Activated T-helper 9 cell treated with anti-CD3 and anti-CD28 coated beads, Interleukin-2, amount 50 U/mL, for 16 hours (primary cell): Measurements from ENCODE around the gene LAT.
A peak's percentile ranks its signal among the peaks of the same experiment; 100 is the strongest.
"Not testable (repeated sequence)": the region's sequence is repeated elsewhere in the genome, so short reads cannot be mapped to it uniquely, and the experiment has no call there.

Experiments used
- DNase-seq: peaks from one replicate; pipeline ENCODE4 v3.0.0-alpha.2; 2020; ENCODE audit warnings: low read depth

Gene LAT, protein sequence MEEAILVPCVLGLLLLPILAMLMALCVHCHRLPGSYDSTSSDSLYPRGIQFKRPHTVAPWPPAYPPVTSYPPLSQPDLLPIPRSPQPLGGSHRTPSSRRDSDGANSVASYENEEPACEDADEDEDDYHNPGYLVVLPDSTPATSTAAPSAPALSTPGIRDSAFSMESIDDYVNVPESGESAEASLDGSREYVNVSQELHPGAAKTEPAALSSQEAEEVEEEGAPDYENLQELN

DNA sequence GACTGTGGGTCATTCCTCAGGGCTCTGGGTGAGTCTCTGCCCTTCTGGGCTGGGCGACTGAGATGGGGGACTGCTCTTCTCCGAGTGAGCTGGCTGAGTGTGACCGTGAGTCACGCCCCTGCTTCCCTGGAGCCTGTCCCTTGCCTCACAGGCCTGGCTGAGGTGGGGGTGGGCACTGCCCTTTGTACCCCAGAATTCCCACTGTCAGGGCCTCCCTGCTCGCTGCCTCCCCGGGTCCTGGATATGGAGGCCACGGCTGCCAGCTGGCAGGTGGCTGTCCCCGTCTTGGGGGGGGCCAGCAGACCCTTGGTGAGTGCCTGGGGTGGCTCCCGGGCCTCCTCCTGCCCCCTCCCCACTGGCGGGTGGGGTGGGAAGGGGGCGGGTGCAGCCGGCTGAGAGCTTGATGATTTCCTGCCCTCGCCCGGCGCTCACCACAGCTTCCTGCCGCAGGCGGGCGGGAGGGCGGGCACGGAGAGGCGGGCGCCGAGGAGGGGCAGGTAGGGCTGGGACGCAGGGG lies at the start of gene LAT:
Gene LAT (plus strand): TSS at position 434 of the 517 bp plus-strand sequence. CDS start 366 bp downstream, outside the sequence.
- DNase-seq = peak; percentile 74

DNA sequence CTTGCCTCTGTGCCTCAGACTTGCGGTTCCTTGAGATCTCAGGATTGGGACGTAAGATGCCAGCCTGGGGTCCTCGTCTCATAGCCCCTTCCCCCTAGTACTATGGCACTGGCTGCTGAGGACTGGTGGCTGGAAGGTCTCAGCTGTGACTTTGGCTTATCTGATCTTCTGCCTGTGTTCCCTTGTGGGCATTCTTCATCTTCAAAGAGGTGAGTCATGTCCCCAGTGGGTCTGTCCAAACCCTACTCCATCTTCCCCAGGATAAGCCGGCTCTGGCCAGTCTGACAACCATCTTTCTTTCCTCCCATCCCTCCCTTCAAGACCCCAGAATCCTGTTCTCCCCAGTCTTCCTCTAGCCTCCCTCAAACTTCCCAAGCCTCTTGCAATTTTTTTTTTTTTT lies 49.5 kb upstream of the LAT start:
- no peak for DNase-seq

DNA sequence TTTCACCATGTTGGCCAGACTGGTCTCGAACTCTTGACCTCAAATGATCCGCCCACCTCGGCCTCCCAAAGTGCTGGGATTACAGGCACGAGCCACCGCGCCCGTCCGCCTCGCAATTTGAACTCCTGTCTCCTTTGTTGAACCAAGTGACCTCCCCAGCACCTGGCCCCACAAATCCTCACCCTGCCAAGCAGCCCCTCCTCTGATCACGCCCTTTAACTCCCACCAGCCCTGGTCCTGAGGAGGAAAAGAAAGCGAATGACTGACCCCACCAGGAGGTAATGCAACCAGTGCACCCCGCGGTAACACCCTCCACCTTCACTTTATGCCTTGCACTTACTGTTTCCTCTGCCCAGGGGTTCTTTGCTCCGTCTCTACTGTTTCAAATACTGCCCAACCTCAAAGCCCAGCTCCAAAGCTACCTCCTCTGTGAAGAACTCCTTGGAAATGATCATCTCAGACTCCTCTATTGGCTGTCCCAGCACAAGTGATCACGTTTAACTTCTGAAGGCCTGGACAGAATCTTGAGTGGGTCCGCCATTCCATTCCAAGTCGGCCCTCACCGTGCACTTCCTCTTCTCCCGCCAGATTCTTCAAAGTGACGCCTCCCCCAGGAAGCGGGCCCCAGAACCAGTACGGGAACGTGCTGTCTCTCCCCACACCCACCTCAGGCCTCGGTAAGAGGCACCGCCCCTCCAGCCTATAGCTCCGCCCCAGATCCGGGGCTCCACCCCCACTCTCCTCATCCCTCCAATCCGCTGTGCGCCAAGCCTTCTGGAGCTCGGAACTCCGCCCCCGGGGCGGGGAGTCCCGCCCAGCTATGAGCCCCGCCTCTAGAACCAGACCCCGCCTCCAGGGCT lies 48.7 kb upstream of the LAT start:
- DNase-seq = peak; percentile 72

DNA sequence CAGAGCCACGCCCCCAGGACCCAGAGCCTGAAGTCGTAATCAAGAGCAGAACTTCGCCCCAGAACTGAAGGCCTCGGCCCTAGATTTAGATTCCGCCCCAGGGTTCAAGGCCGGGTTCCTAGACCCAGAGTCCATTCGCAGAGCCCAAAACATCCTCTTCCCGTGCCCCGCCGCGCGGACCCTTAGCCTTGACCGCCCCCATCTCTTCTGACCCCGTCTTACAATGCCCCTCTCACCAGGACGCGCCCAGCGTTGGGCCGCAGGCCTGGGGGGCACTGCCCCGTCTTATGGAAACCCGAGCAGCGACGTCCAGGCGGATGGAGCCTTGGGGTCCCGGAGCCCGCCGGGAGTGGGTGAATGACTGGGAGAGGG lies 48.1 kb upstream of the LAT start:
- DNase-seq = no peak

DNA sequence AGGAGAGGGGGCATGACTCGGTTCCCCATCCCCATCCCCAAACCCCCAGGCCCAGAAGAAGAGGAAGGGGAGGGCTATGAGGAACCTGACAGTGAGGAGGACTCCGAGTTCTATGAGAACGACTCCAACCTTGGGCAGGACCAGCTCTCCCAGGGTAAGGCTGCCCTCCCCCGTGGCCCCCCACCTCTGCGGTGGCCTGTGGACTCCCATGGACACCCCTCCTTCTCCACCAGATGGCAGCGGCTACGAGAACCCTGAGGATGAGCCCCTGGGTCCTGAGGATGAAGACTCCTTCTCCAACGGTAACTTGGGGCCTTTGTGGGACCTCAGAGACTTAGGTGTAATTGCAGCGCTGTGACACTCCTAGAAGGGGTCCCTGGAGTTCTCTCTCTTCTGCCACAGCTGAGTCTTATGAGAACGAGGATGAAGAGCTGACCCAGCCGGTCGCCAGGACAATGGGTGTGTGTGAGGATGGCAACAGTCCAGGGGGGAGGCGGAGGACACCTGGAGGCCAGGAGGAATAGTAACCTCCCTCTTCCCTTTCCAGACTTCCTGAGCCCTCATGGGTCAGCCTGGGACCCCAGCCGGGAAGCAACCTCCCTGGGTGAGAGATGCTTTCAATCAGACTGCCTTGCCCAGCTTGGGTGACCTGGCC lies 47.5 kb upstream of the LAT start:
- no peak for DNase-seq

DNA sequence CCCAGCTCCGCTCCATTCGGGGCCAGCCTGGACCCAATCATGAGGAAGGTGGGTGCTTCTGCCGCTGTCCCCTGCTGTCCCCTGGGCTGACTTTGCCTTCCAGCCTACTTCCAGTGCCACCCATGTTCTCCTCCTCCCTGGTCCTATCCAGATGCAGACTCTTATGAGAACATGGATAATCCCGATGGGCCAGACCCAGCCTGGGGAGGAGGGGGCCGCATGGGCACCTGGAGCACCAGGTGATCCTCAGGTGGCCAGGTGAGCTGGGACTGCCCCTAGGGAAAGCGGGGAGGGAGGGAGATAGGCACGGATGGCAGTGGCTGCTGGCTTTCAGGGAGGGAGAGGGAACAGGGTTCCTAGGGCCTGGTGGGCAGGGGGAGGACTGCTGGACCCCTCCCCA lies 46.1 kb upstream of the LAT start:
- DNase-seq = no peak

DNA sequence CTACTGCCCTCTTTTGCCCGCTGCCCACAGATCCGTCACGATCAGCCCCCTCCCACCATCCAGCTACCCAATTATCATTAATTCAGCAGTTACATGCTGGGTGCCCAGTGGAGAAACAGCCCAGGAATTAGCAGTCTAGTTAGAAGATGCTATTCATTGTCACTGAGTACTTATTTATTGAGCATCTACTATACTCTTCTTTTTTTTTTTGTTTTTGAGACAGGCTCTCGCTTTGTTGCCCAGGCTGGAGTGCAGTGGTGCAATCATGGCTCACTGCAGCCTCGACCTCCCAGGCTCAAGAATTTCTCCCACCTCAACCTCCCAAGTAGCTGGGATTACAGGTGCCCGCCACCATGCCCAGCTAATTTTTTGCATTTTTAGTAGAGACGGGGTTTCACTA lies 45.0 kb upstream of the LAT start:
- DNase-seq = not testable (repeated sequence)

DNA sequence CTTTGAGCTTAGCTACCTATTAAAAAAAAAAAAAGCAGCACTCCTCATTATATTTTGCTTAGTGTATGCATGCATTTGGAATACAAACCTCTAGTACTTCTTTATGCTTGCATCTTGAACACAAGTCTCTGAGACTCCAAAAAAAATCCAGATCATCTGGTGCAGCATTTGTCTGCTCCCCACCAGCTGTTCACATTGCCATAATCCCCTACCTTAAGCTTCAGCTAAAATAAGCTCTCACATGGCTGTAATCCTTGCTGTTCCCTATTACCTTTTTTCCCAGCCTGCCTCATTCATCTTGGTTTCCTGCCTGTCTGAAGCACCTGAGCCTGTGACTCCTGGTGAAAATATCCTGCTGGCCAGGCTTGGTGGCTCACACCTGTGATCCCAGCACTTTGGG lies 41.6 kb upstream of the LAT start:
- no peak for DNase-seq

DNA sequence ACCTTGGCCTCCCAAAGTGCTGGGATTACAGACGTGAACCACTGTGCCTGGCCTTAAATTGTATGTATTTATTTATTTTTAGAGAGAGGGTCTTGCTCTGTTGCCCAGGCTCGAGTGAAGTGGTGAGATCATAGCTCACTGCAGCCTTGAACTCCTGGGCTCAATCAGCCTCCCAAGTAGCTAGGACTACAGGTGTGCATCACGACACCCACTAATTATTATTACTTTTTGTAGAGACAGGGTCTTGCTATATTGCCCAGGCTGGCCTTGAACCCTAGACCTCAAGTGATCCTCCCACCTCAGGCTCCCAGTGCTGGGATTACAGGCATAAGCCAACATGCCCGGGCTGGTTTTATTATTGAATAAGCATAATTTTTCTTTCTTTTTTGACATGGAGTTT lies 38.2 kb upstream of the LAT start:
- DNase-seq = no peak

DNA sequence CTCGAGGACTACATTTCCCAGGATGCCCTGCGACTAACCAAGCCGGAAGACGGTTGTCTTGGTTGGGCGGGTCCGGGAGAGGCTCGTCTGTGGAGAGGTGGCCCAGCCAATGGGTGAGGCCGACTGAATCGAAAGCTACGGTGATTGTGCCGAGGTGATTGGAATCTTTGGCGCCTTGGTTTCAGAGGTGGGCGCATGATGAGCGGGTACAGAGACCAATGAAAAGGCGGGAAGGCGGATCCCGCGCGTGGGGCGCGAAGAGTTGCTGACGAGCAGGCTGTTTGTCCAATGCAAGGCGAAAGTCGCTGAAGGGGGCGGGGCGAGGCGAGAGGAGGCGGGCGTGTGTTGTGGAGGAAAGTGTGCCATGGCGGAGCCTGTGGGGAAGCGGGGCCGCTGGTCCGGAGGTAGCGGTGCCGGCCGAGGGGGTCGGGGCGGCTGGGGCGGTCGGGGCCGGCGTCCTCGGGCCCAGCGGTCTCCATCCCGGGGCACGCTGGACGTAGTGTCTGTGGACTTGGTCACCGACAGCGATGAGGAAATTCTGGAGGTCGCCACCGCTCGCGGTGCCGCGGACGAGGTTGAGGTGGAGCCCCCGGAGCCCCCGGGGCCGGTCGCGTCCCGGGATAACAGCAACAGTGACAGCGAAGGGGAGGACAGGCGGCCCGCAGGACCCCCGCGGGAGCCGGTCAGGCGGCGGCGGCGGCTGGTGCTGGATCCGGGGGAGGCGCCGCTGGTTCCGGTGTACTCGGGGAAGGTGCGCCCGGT lies 34.0 kb upstream of the LAT start, which contains the start of gene NFATC2IP:
Gene NFATC2IP (plus strand): TSS at position 290 of the 762 bp plus-strand sequence. CDS start 75 bp downstream, at position 365.
- DNase-seq = peak; percentile 99

DNA sequence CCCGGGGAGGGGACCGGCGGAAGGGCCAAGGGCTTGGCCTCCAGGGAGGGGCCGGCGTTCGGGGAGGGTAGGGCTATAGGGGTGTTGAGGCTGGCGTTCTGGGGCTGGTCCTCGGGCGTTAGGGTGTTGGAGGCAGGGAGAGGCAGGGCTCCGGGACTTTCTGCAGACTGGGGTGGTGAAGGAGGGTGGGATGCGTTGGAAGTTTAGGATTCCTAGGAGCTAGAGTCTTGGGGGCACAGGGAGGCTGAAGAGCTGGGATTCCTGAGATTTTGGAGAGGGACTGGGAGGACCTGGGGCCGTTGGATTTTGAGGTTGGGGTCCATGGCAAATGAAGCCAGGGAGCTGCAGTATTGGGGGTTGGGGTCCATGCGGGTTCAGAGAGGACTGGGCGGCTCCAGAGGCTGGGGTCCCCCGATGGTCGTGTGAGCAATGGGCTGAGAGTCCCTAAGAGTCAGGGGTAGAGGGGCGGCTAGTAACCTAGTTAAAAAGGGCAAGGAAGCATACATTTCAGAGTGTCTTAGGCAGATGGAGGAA lies 33.4 kb upstream of the LAT start:
- no peak for DNase-seq

DNA sequence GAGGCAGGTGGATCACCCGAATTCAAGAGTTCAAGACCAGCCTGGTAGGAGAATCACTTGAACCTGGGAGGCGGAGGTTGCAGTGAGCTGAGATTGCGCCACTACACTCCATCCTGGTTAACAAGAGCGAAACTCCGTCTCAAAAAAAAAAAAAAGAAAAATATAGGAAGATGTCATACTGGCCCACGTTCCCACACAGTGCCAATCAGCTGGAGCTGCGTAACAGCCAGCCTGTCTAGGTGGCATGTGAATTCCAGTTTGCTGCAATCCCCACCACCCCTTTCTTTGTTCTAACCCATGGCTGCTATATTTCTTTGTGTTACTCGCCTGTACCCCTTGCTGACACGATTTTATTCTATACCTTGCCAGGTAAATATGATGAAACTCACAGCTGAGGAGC lies 26.6 kb upstream of the LAT start:
- DNase-seq = no peak

DNA sequence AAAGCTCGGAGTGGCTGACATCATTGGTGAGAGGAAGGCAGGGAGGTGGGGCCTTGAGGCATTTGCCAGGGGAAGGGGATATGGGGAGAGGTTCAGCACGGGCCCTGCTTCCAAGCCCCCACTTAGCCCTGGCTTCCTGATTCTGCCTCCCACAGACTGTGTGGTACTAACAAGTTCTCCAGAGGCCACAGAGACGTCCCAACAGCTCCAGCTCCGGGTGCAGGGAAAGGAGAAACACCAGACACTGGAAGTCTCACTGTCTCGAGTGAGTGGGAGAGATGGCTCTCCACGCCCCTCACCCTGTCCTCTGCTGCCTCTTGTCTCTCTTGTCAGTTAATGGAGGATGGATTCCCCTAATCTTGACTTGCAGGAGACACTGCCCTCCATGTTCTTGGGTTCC lies 26.0 kb upstream of the LAT start:
- DNase-seq = no peak

DNA sequence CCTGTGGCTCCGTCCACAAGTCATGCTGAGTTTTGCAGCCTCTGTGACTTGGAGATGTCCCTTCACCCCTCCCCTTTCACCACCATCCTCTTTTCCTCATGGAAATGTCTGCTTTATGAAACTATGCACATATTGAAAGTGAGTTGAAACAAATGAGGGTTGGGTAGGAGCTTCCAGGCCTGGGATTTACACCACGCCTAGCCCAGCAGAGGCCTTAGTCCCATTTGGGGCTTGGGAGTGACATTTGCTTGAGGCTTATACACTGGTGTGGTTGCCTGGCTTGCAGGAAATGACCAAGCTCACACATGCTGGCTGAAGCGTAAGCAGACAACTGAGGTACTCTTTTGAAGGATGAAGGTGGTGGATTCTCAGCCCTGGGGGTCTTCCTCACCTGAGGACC lies 20.8 kb upstream of the LAT start:
- DNase-seq = no peak

DNA sequence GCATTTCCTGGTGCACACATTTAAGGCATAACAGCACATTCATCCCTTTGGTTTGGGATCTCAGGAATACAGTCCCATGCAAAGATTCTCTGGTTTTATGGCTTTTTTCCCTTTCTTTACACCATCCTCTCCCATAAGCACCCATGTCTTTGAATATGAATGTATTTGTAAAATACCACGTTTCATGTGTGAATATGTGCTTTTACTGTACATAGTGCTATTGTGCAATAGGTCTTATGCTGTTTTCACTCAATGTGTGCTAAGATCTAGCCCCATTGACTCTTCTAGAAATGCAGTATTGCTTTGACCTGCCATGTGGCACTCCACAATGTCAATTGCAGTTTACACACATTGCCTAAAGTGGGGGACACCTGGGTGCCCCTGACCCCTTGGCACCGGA lies 20.4 kb upstream of the LAT start:
- no peak for DNase-seq

DNA sequence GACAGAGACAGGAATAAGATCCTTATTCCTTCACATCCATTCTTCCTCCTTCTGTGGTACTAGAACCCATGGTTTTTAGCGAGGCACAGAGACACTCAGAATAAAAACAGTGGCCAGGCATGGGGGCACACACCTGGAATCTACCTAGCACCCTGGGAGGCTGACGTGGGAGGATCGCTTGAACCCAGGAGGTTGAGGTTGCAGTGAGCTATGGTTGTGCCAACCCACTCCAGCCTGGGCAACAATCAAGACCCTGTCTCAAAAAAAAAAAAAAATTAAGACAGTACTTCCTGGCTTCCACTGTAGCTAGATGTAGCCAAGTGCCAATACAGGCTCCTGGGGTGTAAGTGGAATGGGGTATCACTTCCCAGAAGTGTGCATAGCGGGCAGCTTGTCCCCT lies 17.7 kb upstream of the LAT start:
- DNase-seq = no peak

DNA sequence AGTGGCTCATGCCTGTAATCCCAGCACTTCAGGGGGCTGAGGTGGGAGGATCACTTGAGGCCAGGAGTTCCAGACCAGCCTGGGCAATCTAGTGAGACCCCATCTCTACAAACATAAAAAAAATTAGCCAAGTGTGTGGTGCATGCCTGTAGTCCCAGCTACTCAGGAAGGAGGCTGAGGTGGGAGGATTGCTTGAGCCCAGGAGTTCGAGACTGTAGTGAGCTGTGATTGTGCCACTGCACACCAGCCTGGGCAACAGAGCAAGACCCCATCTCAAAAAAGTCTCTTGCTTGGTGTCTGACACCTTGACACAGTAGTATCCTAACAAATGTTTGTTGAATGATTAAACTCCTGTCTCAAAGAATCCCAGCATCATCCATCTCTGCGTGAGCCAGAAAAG lies 15.2 kb upstream of the LAT start:
- not testable (repeated sequence) for DNase-seq

DNA sequence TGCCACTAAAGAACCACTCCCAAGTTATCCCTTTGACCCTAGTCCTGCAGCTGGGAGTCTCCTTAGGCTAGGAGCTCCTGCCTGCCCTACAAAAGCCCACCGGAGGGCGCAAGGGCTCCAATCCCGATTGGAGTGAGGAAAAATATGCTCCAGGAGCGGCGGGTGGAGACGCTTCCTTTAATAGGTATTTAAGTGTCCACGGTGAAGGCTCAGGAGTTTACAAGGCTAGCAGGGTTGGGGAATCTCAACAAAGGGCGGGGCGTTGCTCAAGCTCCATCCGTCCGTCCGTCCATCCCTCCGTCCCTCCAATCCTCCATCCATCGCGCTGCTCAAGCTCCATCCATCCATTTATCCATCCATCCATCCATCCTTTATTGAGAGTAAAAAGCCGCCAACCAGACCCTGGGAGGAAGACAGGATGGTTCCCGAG lies 10.8 kb upstream of the LAT start:
- DNase-seq = no peak

DNA sequence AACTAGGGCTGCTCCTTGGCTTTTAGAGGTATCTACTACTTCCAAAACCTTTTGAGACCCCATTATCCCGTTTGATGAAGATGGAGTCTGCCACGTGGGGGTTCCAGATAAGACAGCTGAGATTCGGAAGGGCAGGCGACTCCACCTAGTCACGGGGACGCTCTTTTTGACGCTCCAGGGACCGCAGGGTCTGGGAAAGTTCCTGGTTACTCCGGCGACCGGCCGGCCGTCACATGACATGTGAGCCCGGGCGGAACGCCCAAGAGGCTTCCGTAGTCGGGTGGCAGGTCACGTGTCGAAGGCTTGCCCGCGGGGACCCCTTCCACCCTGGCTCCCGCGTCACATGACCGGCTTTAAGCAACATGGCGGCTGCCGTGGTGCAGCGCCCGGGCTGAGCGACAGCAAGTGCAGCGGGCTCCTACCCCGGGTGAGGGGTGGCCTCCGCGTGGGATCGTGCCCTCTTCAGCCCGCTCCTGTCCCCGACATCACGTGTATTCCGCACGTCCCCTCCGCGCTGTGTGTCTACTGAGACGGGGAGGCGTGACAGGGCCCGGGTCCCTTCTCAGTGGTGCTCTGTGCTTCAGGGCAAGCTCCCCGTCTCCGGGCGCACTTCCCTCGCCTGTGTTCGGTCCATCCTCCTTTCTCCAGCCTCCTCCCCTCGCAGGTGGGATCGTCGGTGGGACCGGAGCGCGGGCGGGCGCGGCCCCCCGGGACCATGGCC lies 10.3 kb upstream of the LAT start, which contains the start of gene SPNS1:
Gene SPNS1 (plus strand): TSS at position 342 of the 721 bp plus-strand sequence. CDS start 374 bp downstream, at position 716.
- DNase-seq = peak; percentile 89

DNA sequence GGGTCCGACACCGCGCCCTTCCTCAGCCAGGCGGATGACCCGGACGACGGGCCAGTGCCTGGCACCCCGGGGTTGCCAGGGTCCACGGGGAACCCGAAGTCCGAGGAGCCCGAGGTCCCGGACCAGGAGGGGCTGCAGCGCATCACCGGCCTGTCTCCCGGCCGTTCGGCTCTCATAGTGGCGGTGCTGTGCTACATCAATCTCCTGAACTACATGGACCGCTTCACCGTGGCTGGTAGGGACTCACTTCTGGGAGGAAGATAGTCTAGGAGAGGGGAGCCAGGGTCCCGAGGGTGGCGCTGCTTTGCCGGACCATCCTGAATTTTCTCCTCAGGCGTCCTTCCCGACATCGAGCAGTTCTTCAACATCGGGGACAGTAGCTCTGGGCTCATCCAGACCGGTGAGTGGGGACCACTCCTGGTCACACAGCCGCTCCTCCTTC lies 9.7 kb upstream of the LAT start:
- DNase-seq = no peak
